Activated CD4-positive, alpha-beta T cell treated with anti-CD3 and anti-CD28 coated beads, Interleukin-2, amount 10 ng/mL, durations not matched to agents 24 days and 14 days (primary cell): Measurements from ENCODE around the gene ANO7. TPM values are rescaled to one million over a fixed set of nuclear protein-coding genes. Genes with fewer than 3 reads are reported as not detected.
"Not testable (repeated sequence)": the region's sequence is repeated elsewhere in the genome, so short reads cannot be mapped to it uniquely, and the experiment has no call there.

Experiments used
- DNase-seq: peaks from one replicate; pipeline ENCODE4 v3.0.0; 2022
- H3K27ac Mint-ChIP-seq: one replicate; pipeline ENCODE4 v1.8.0; 2022; ENCODE audit warnings: mild to moderate bottlenecking, mixed read lengths
- H3K27me3 Mint-ChIP-seq: one replicate; pipeline ENCODE4 v1.8.0; 2022; ENCODE audit warnings: mixed read lengths
- H3K36me3 Mint-ChIP-seq: one replicate; pipeline ENCODE4 v1.8.0; 2022; ENCODE audit warnings: low read depth, mild to moderate bottlenecking, mixed read lengths
- H3K4me1 Mint-ChIP-seq: one replicate; pipeline ENCODE4 v1.8.0; 2021; ENCODE audit warnings: mixed read lengths
- H3K4me3 Mint-ChIP-seq: one replicate; pipeline ENCODE4 v1.8.0; 2022; ENCODE audit warnings: mild to moderate bottlenecking, moderate library complexity, mixed read lengths
- H3K9me3 Mint-ChIP-seq: one replicate; pipeline ENCODE4 v1.8.0; 2021; ENCODE audit warnings: mixed read lengths
- intact Hi-C: fragments of 100-400 bp; cut with micrococcal nuclease; formaldehyde crosslinking; loops from one replicate; pipeline ENCODE4 v1.15.1; 2023
- total RNA-seq: library from RNA; stranded (reverse); gene quantifications from 2 replicates; pipeline ENCODE4 v1.2.3, GENCODE V29; 2022

ANO7 gene
- total RNA-seq, 1 donor from 2014 or later, result 2.8 TPM

DNA sequence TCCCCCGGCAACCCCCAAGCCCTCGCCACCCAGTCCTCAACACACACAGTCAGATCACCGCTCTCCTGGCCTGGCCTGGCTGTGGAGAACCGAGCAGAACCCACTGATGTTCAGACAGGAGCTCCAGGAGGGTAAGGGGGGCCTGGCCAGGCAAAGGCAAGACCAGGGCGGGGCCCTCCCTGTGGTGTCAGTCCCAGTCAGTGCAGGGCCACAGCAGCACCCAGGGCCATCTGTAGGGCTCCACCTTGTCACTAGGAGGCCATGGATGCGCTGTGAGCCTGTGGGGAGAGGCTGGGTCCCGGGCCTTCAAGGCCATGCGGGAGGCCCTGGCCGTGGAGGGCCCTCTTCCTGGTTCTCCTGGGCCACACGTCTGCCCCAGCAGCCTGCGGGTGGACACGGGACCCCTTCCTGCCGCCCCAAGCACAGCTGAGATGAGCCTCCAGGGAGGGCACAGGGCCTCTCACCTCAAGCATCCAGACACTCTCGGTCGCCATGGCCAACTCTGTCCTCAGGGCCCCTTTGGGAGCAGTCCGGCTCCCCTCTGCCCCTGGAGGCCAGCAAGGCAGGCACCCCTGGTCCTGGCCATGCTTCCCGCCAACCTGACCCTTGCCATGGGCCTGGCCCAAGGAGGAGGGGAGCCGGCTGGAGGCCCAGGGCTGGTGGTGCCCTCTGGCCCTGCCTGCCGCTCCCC, 2.0 kb downstream of the ANO7 start:
- Mint-ChIP-seq H3K4me3 (no peak overlapping the region), H3K36me3 (no peaks in the 10 kb centered on the region), H3K27me3 (no peaks in the 10 kb centered on the region), H3K4me1 (no peaks in the 10 kb centered on the region), H3K27ac (no peak overlapping the region), H3K9me3 (no peaks in the 10 kb centered on the region)
- intact Hi-C loops, result no loop called here
- no peak for DNase-seq

- no peaks in the 10 kb centered on the region for H3K9me3 Mint-ChIP-seq
These were observed 2.6 kb downstream of the ANO7 start for GRCh38 chr2:241191081-241191480.

DNA sequence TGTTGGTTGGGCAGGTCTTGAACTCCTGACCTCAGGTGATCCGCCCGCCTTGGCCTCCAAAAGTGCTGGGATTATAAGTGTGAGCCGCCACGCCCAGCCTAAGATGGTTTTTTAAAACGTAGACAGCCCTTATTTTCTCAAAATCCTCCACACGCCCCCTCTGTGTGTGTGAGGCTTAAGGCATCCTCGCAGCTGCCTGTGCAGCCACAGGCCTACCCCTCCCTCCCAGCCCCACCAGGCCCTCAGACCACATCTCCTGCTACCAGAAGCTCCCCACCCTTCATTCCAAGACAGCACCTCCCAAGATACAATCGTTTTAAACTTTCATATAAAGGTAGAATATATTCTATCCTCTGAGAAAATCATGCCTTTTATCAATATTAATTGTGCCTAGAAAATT, 4.8 kb downstream of the ANO7 start:
- intact Hi-C loops, result no loop called here
- Mint-ChIP-seq H3K9me3 (no peaks in the 10 kb centered on the region), H3K27ac (no peak overlapping the region), H3K4me1 (no peaks in the 10 kb centered on the region), H3K4me3 (no peak overlapping the region), H3K36me3 (no peaks in the 10 kb centered on the region), H3K27me3 (no peaks in the 10 kb centered on the region)
- DNase-seq, result no peak

More at GRCh38 chr2:241191081-241191480, 2.6 kb downstream of the ANO7 start:
- Mint-ChIP-seq H3K27me3 (no peaks in the 10 kb centered on the region), H3K4me1 (no peaks in the 10 kb centered on the region), H3K36me3 (no peaks in the 10 kb centered on the region), H3K4me3 (no peak overlapping the region), H3K27ac (no peak overlapping the region)
- intact Hi-C loops, result no loop called here
- no peak for DNase-seq

DNA sequence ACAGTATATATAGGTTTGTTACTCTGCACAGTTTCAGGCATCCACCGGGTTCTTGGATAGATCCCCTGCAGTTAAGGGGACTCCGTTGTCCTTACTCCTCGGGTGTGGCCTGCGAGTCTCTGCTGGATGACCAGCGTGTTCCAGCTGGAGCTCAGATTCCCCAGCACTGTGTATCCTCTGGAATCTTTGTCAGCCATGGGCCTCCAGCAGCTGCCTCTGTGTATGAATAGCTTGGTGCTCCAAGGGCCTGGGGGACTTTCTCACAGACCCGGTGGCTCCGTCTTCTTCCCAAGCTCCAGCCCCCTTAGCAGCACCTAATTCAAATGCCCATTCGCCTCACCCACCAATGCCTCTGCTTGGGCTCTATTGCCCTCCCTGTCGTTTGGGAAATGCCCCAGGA, 6.3 kb downstream of the ANO7 start:
- intact Hi-C loops, result no loop called here
- Mint-ChIP-seq H3K4me3 (no peak overlapping the region), H3K4me1 (no peaks in the 10 kb centered on the region), H3K27ac (no peak overlapping the region), H3K27me3 (no peaks in the 10 kb centered on the region), H3K36me3 (no peaks in the 10 kb centered on the region), H3K9me3 (no peaks in the 10 kb centered on the region)
- DNase-seq, result no peak

DNA sequence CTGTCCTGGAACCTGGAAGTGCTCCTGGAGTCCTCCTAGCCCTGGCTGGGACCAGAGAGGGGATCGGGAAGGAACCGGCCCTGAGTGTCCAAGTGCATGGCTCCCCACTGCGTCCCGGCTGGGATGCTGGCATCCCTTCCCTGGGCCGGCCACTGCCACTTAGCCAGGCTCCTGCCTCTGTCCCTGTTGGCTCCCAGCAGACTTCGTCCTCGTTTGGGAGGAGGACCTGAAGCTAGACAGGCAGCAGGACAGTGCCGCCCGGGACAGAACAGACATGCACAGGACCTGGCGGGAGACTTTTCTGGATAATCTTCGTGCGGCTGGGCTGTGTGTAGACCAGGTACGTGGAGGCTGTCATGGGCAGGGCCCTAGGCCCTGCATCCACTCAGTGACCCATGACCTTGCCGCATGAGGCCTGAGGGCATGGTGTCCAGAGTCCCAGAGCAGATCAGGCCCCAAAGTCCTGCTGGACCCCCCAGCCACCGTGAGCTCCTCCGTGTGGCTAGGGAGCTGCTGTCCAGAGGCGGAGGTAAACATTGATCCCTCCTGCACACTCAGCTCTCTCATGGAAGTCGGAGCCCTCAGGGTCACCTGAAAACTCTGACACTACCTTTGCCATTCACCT, 7.1 kb downstream of the ANO7 start:
- H3K36me3 Mint-ChIP-seq, result no peaks in the 10 kb centered on the region
- H3K27ac Mint-ChIP-seq, result no peak overlapping the region
- no peak overlapping the region for H3K4me3 Mint-ChIP-seq
- no peaks in the 10 kb centered on the region for H3K4me1 Mint-ChIP-seq
- H3K27me3 Mint-ChIP-seq, result no peaks in the 10 kb centered on the region
- intact Hi-C loops, result no loop called here
- DNase-seq, result no peak
- H3K9me3 Mint-ChIP-seq, result no peaks in the 10 kb centered on the region

- intact Hi-C loops, H3K4me3 Mint-ChIP-seq, H3K27ac Mint-ChIP-seq, DNase-seq, H3K36me3 Mint-ChIP-seq, H3K4me1 Mint-ChIP-seq, H3K9me3 Mint-ChIP-seq, H3K27me3 Mint-ChIP-seq: not testable (repeated sequence)
These were observed 8.8 kb downstream of the ANO7 start for GRCh38 chr2:241197246-241197645.

GRCh38 chr2:241197947-241198346, 9.5 kb downstream of the ANO7 start:
- no peaks in the 10 kb centered on the region for H3K27me3 Mint-ChIP-seq
- intact Hi-C loops, result no loop called here
- DNase-seq, result no peak
- H3K4me3 Mint-ChIP-seq, result no peak overlapping the region
- H3K4me1 Mint-ChIP-seq, result no peaks in the 10 kb centered on the region
- H3K9me3 Mint-ChIP-seq, result no peaks in the 10 kb centered on the region
- no peak overlapping the region for H3K27ac Mint-ChIP-seq
- H3K36me3 Mint-ChIP-seq, result no peaks in the 10 kb centered on the region

DNA sequence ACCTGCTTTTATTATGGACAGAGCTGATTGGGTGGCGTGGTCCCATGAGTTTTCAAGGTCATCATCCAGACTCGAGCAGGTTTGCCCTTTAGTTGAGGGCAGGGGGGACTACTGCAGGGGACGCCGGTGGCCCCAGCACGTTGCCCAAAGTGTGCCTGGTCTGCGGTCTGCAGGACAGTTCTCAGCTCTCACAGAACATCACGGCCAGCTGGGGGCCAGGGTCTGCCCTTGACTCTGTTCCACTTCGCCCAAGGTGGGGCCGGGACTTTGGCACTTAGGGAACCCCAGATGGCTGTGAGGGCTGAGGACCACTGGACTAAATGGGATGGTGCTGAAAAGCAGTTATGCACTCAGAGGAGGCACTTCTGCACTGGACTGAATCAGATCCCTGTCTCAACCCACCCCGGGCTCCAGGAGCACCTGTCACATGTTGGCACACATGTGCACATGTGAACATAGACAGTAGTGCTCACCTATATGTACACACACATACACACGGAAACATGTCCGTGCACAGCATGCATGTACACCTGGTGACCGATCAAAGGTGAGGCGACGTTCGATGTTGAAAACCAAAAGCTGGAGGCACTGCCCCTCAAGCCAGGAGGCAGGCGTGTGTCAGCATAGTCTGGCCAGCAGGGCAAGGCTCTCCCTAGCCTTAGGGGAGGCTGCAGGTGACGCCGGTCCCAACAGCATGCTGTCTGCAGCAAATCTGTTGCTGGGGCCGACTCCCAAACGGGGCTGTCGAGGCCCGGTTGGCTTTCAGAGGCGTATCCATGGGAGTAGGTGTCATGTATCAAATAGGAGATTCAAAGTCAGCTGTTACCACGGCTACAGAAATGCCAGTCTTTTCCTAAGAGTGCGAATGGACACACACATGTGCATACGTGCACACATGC, 10.2 kb downstream of the ANO7 start:
- Mint-ChIP-seq H3K9me3 (no peaks in the 10 kb centered on the region), H3K4me3 (no peak overlapping the region), H3K27me3 (no peaks in the 10 kb centered on the region), H3K27ac (no peak overlapping the region), H3K4me1 (no peaks in the 10 kb centered on the region), H3K36me3 (no peaks in the 10 kb centered on the region)
- intact Hi-C loops, result no loop called here
- DNase-seq, result no peak

DNA sequence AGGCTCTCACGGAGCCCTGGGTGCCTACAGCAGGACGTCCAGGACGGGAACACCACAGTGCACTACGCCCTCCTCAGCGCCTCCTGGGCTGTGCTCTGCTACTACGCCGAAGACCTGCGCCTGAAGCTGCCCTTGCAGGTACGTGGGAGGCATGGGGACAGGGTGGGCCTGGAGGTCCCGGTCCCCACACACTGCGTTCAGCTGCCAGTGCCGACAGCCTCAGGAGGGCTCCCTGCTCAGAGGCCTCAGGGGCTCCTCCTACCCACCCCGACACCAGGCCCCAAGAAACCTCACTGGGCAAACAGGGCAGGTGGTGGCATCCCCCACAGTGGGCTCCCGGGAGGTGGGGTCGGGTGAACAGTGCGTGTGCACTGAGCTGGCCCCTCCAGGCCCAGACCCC, 10.8 kb downstream of the ANO7 start:
- DNase-seq, result no peak
- no peaks in the 10 kb centered on the region for H3K9me3 Mint-ChIP-seq
- H3K27ac Mint-ChIP-seq, result no peak overlapping the region
- no peak overlapping the region for H3K4me3 Mint-ChIP-seq
- H3K36me3 Mint-ChIP-seq, result no peaks in the 10 kb centered on the region
- no peaks in the 10 kb centered on the region for H3K27me3 Mint-ChIP-seq
- intact Hi-C loops, result no loop called here
- no peaks in the 10 kb centered on the region for H3K4me1 Mint-ChIP-seq

DNA sequence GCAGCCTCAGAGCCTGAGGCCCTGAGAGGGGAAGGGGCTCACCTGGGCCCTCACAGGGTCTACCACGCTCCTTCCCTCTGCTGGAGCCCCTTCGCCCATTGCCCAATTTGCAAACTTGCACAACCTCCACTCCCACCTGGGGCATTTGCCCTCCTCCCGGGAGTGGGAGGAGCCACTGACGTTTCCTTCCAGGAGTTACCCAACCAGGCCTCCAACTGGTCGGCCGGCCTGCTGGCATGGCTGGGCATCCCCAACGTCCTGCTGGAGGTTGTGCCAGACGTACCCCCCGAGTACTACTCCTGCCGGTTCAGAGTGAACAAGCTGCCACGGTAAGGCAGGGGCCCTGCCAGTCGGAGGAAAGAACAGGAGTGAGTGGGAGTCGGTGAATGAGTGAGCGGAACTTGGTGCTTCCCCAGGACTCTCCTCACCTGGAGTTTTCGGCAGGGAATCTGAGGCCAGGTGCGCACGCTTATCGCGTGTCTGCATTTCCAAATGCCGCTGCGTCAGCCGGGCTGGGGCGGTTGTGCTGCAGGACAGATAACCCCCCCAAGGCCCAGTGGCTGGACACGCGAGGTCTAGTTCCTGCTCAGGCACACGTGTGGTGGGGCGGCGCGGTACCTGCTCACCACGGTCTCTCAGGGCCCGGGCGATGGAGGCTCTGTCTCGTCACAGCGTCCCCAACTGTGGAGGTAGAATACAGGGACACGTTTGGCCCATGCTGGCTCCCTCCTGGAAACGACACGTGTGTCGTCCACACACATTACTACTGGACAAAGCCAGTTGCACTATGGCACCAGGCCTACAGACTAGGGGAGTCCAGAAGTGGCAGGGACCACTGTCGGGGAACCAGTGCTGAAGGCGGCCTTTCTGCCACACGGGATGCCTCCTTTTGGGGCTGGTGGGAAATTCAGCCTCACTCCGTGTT, 11.7 kb downstream of the ANO7 start:
- H3K4me1 Mint-ChIP-seq, result no peaks in the 10 kb centered on the region

GRCh38 chr2:241200822-241201395, 12.4 kb downstream of the ANO7 start:
- Mint-ChIP-seq H3K4me3 (no peak overlapping the region), H3K9me3 (no peaks in the 10 kb centered on the region), H3K4me1 (no peaks in the 10 kb centered on the region), H3K36me3 (no peaks in the 10 kb centered on the region), H3K27ac (no peak overlapping the region), H3K27me3 (no peaks in the 10 kb centered on the region)
- no peak for DNase-seq
- intact Hi-C loops, result no loop called here

More for the DNA sequence above, 11.7 kb downstream of the ANO7 start:
- no peak for DNase-seq
- intact Hi-C loops, result no loop called here
- H3K4me3 Mint-ChIP-seq, result no peak overlapping the region
- no peak overlapping the region for H3K27ac Mint-ChIP-seq
- no peaks in the 10 kb centered on the region for H3K36me3 Mint-ChIP-seq
- H3K27me3 Mint-ChIP-seq, result no peaks in the 10 kb centered on the region
- no peaks in the 10 kb centered on the region for H3K9me3 Mint-ChIP-seq

- no peak overlapping the region for H3K4me3 Mint-ChIP-seq
- H3K4me1 Mint-ChIP-seq, result no peaks in the 10 kb centered on the region
- H3K9me3 Mint-ChIP-seq, result no peaks in the 10 kb centered on the region
- intact Hi-C loops, result no loop called here
- no peaks in the 10 kb centered on the region for H3K27me3 Mint-ChIP-seq
- H3K27ac Mint-ChIP-seq, result no peak overlapping the region
- H3K36me3 Mint-ChIP-seq, result no peaks in the 10 kb centered on the region
- no peak for DNase-seq
These were observed 13.2 kb downstream of the ANO7 start for GRCh38 chr2:241201445-241202267.

DNA sequence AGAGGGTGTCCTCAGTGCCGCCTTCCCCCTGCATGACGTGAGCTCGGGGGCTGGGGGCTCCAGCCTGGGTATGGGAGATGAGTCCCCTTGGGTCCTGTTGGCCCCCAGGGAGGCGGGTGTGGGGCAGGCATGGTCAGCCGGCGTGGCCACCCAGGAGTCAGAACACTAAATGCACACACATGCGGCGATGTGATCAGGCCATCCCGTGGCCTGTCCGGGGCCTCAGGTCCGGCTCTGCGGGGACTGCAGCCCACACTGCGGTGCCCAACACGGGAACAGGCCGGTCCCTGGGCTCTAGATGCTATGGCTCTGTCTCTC, 13.8 kb downstream of the ANO7 start:
- Mint-ChIP-seq H3K4me1 (no peaks in the 10 kb centered on the region), H3K9me3 (no peaks in the 10 kb centered on the region), H3K4me3 (no peak overlapping the region), H3K27ac (no peak overlapping the region), H3K27me3 (no peaks in the 10 kb centered on the region), H3K36me3 (no peaks in the 10 kb centered on the region)
- intact Hi-C loops, result no loop called here
- no peak for DNase-seq
